Liver (tissue), 3 donors: Measurements from ENCODE around the gene CDCA3.

Experiments
- CTCF ChIP-seq: fragments of 150-350 bp; IDR thresholded peaks from 2 replicates; pipeline ENCODE4 v1.5.1; 2017; ENCODE audit warnings: improper control_type of control experiment, low read depth, low read length; ENCODE audit not compliant: missing input control
- EGR1 ChIP-seq, 2 donors: IDR thresholded peaks; 2 replicates each; pipeline ENCODE4 v1.6.1; 2016 to 2018; ENCODE audit warnings: antibody characterized with exemption in 2 of 2, low read depth in 2 of 2
- FOXA1 ChIP-seq: IDR thresholded peaks from 2 replicates; pipeline ENCODE4 v1.6.1; 2016; ENCODE audit warnings: antibody characterized with exemption
- FOXA2 ChIP-seq: IDR thresholded peaks from 2 replicates; pipeline ENCODE4 v1.6.1; 2016; ENCODE audit warnings: antibody characterized with exemption
- GABPA ChIP-seq, 2 donors: IDR thresholded peaks in 1 of 2; conservative IDR thresholded peaks in 1 of 2; 2 replicates each; pipeline ENCODE4 v1.6.1; 2016; ENCODE audit warnings: antibody characterized with exemption in 2 of 2, mild to moderate bottlenecking in 1 of 2, moderate library complexity in 1 of 2
- JUND ChIP-seq, 2 donors: IDR thresholded peaks; 2 replicates each; pipeline ENCODE4 v1.6.1; 2016; ENCODE audit warnings: antibody characterized with exemption in 2 of 2
- MAX ChIP-seq: IDR thresholded peaks from 2 replicates; pipeline ENCODE4 v1.6.1; 2016; ENCODE audit warnings: antibody characterized with exemption
- RAD21 ChIP-seq, 2 donors: IDR thresholded peaks; 2 replicates each; pipeline ENCODE4 v1.6.1; 2016; ENCODE audit warnings: antibody characterized with exemption in 2 of 2, mild to moderate bottlenecking in 2 of 2
- REST ChIP-seq: IDR thresholded peaks from 2 replicates; pipeline ENCODE4 v1.6.1; 2016; ENCODE audit warnings: antibody characterized with exemption, mild to moderate bottlenecking
- SP1 ChIP-seq: IDR thresholded peaks from 2 replicates; pipeline ENCODE4 v1.6.1; 2018; ENCODE audit warnings: antibody characterized with exemption, mild to moderate bottlenecking
- ZBTB33 ChIP-seq: IDR thresholded peaks from 2 replicates; pipeline ENCODE4 v1.6.1; 2016; ENCODE audit warnings: antibody characterized with exemption
- donor health status: healthy.
- donor health status: healthy.

GRCh38 chr12:6839482-6840201, 11.4 kb downstream of the CDCA3 start:
- TF ChIP-seq JUND (IDR thresholded peaks at IDR 0.05) (no peak), EGR1 (IDR thresholded peaks at IDR 0.05; ENCODE audit: low read depth in 2 of 2) (no peak), CTCF (no peak), MAX (no peak), FOXA1 (no peak), GABPA (IDR thresholded peaks at IDR 0.05 in 1 of 2, conservative IDR thresholded peaks at IDR 0.05 in 1 of 2) (no peak), SP1 (no peak), FOXA2 (no peak), ZBTB33 (no peak), REST (no peak), RAD21 (IDR thresholded peaks at IDR 0.05) (no peak)
